ENCODE data around the gene UGT1A6. TPM values are rescaled to one million over a fixed set of nuclear protein-coding genes. Genes with fewer than 3 reads are reported as not detected.

The UGT1A6 gene
- total RNA-seq, 4 donors from 2014 or later = 13.5 to 40.2 (median 18.1) TPM

DNA sequence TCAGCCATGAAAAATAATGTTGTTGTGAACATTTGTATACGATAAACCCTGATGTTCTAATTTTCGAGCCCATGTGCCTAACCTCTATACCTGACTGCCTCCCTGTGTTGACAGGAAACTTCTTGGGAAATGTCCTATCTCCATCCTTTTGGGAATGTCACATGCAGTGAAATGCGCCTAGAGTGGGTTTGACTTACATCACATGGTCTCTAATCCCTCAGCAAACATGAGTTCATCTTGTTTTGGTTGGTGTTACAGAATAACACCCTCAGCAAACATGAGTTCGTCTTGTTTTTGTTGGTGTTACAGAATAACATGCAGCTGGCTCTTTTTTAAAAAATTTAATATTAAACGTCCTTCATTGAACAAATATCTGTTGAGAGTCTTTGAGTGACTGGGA is 4.3 kb upstream of the UGT1A6 start:
- Histone ChIP-seq H3K27me3 (no peaks in the 10 kb centered on the region), H3K27ac (no peak overlapping the region), H3K9me3 (no peaks in the 10 kb centered on the region), H3K36me3 (no peaks in the 10 kb centered on the region), H3K4me3 (no peak overlapping the region), H3K4me1 (peaks cover 0 to 45% (median 35%) of the 10 kb centered on the region in 4 donors)
- DNase-seq = no peak
- WGBS, 2 donors (ENCODE audit: low coverage in 1 of 2) = 52 to 73% methylated on average over 2 to 5 of the region's 5 CpGs
- in situ Hi-C loops (cut with MboI; ENCODE audit: low pct_ligation_motif_present in 1 of 4, low pct_unique_long_range_greater_than_20kb in 1 of 4, low sequenced_read_pairs in 3 of 4) = no loop called here
- intact Hi-C loops (cut with DNase I; ENCODE audit: low total_unique reads) = no loop called here
- TF ChIP-seq POLR2A (IDR thresholded peaks at IDR 0.05) (no peak), POLR2AphosphoS5 (IDR thresholded peaks at IDR 0.05) (no peak), EP300 (IDR thresholded peaks at IDR 0.05; ENCODE audit: low read depth) (no peak)
- TF ChIP-seq, protein P1, sequence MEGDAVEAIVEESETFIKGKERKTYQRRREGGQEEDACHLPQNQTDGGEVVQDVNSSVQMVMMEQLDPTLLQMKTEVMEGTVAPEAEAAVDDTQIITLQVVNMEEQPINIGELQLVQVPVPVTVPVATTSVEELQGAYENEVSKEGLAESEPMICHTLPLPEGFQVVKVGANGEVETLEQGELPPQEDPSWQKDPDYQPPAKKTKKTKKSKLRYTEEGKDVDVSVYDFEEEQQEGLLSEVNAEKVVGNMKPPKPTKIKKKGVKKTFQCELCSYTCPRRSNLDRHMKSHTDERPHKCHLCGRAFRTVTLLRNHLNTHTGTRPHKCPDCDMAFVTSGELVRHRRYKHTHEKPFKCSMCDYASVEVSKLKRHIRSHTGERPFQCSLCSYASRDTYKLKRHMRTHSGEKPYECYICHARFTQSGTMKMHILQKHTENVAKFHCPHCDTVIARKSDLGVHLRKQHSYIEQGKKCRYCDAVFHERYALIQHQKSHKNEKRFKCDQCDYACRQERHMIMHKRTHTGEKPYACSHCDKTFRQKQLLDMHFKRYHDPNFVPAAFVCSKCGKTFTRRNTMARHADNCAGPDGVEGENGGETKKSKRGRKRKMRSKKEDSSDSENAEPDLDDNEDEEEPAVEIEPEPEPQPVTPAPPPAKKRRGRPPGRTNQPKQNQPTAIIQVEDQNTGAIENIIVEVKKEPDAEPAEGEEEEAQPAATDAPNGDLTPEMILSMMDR (IDR thresholded peaks at IDR 0.05) = no peak

DNA sequence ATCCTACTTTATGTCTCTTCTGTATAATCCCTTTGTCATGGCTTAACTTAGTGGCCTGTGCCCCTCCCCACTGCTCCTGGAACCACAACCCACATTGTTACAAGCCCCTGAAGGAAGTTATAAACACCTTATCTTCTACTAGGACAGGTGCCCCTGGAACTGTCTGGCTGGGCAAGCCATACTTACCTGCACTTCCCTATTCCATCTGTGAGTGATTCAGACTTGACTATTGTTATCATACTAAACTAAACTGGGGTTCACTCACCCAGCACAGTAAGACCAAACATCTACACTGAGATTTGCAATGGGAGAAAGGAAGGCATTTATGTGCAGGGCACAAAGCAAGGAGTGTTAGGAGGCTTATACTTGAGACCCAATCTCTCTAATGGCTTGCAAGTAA is 3.7 kb upstream of the UGT1A6 start:
- Histone ChIP-seq H3K9me3 (no peaks in the 10 kb centered on the region), H3K27me3 (no peaks in the 10 kb centered on the region), H3K4me3 (no peak overlapping the region), H3K4me1 (peaks cover 0 to 48% (median 36%) of the 10 kb centered on the region in 4 donors), H3K36me3 (no peaks in the 10 kb centered on the region), H3K27ac (peak overlapping the region in 2 of 4 donors; percentile 32 to 54)
- in situ Hi-C loops (cut with MboI; ENCODE audit: low pct_ligation_motif_present in 1 of 4, low pct_unique_long_range_greater_than_20kb in 1 of 4, low sequenced_read_pairs in 3 of 4) = no loop called here
- TF ChIP-seq, protein P1 (IDR thresholded peaks at IDR 0.05) = no peak
- no peak for TF ChIP-seq EP300 (IDR thresholded peaks at IDR 0.05; ENCODE audit: low read depth)
- no peak for TF ChIP-seq POLR2AphosphoS5 (IDR thresholded peaks at IDR 0.05)
- no peak for DNase-seq
- intact Hi-C loops (cut with DNase I; ENCODE audit: low total_unique reads) = no loop called here

DNA sequence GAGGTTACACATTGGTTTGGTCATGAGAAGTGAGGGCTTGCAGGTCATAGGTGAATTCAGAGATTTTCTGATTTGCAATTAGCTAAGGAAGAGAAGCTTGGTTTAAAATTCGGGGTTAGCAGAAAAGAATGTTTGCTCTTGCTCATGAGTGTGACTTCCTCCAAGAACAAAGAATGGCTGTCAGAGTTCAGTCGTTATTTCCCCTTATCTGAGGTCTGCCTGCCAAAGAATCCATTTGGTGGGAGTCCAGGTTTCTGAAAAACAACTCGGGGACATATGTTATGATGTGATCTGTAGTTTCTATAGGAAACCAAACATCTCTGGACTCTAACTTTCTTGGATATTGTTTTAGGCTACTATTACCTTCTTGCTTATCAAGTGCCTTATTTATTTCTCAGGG is 3.2 kb upstream of the UGT1A6 start:
- H3K36me3 ChIP-seq = no peaks in the 10 kb centered on the region
- peak overlapping the region in 2 of 4 donors; percentile 32 to 54 for H3K27ac ChIP-seq
- TF ChIP-seq, protein P1 (IDR thresholded peaks at IDR 0.05) = no peak
- TF ChIP-seq EP300 (IDR thresholded peaks at IDR 0.05; ENCODE audit: low read depth) (no peak), POLR2AphosphoS5 (IDR thresholded peaks at IDR 0.05) (no peak), POLR2A (IDR thresholded peaks at IDR 0.05) (no peak)
- intact Hi-C loops (cut with DNase I; ENCODE audit: low total_unique reads) (no loop called here), in situ Hi-C loops (cut with MboI; ENCODE audit: low pct_ligation_motif_present in 1 of 4, low pct_unique_long_range_greater_than_20kb in 1 of 4, low sequenced_read_pairs in 3 of 4) (no loop called here)
- H3K4me1 ChIP-seq = peaks cover 0 to 45% (median 33%) of the 10 kb centered on the region in 4 donors
- H3K9me3 ChIP-seq = no peaks in the 10 kb centered on the region
- no peaks in the 10 kb centered on the region for H3K27me3 ChIP-seq
- WGBS, 2 donors (ENCODE audit: low coverage in 1 of 2) = 0 to 13% methylated on average over 2 to 3 of the region's 3 CpGs
- H3K4me3 ChIP-seq = no peak overlapping the region
- no peak for DNase-seq

DNA sequence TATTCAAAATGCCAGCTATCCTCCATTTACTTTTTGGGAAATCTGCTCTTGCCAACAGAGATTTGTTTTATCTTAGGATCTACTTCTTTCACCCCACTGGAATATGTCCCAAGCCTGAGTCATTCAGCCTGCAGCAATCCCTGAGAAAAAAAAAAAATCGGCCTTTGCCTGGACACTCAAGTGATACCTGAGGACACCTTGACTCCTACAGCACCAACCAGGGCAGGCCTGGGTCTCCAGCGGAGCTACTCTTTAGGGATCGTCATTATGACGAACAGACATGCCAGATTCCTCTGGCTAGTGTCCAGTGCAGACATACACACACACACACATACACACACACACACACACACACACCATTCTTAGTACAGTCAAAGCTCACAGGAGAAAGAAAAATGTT is 2.2 kb upstream of the UGT1A6 start:
- Histone ChIP-seq H3K9me3 (no peaks in the 10 kb centered on the region), H3K27ac (peak overlapping the region in 3 of 4 donors; percentile 66 to 80 (median 74)), H3K27me3 (no peaks in the 10 kb centered on the region), H3K4me1 (peaks cover 0 to 39% (median 30%) of the 10 kb centered on the region in 4 donors), H3K4me3 (no peak overlapping the region), H3K36me3 (no peaks in the 10 kb centered on the region)
- TF ChIP-seq EP300 (IDR thresholded peaks at IDR 0.05; ENCODE audit: low read depth) (no peak), POLR2A (IDR thresholded peaks at IDR 0.05) (no peak), POLR2AphosphoS5 (IDR thresholded peaks at IDR 0.05) (no peak)
- TF ChIP-seq, protein P1 (IDR thresholded peaks at IDR 0.05) = no peak
- intact Hi-C loops (cut with DNase I; ENCODE audit: low total_unique reads) = no loop called here
- DNase-seq = no peak
- in situ Hi-C loops (cut with MboI; ENCODE audit: low pct_ligation_motif_present in 1 of 4, low pct_unique_long_range_greater_than_20kb in 1 of 4, low sequenced_read_pairs in 3 of 4) = no loop called here
- 53 to 55% methylated on average over 4 of the region's 4 CpGs for WGBS, 2 donors (ENCODE audit: low coverage in 1 of 2)
